GM12892 (cell line): ENCODE data around the gene SFT2D3.

Experiments used
- POLR2A ChIP-seq: IDR thresholded peaks from 2 replicates; pipeline ENCODE4 v1.6.1; 2011; ENCODE audit warnings: low read depth, low read length, control low read depth
- POLR2AphosphoS5 ChIP-seq: IDR thresholded peaks from 2 replicates; pipeline ENCODE4 v1.6.1; 2011; ENCODE audit warnings: low read depth, low read length, control low read depth

GRCh38 chr2:127661949-127662510 is 39.3 kb upstream of the SFT2D3 start:
- TF ChIP-seq POLR2AphosphoS5 (no peak), POLR2A (no peak)
